ENCODE measurements around the gene MBD6. TPM values are rescaled to one million over a fixed set of nuclear protein-coding genes. Genes with fewer than 3 reads are reported as not detected.
A peak's percentile ranks its signal among the peaks of the same experiment; 100 is the strongest.

MBD6 gene
- total and polyA plus RNA-seq, 4 experiments from 2014 or later, result 0.16 to 103 (median 50.0) TPM

- Mint-ChIP-seq H3K9me3 (peaks cover 0 to 3% (median 0%) of the 10 kb centered on the region in 8 donors), H3K4me1 (peaks cover 35 to 61% (median 46%) of the 10 kb centered on the region in 4 donors), H3K4me3 (peak overlapping the region; percentile 87 to 97 (median 93)), H3K27ac (peak overlapping the region; percentile 92 to 99 (median 94)), H3K27me3 (peaks cover 0 to 2% of the 10 kb centered on the region in 2 donors), H3K36me3 (peaks cover 8 to 55% of the 10 kb centered on the region in 2 donors)
- H3K27me3 ChIP-seq (ENCODE audit: insufficient read depth, low read length), result no peaks in the 10 kb centered on the region
- intact Hi-C loops (cut with micrococcal nuclease), result loop anchor here (1.0 to 5.0 kb wide), 4 partner anchors 60 to 170 kb away; partner anchors contain the start of gene ARHGEF25
- peak overlapping the region; percentile 37 to 49 for H3K4me3 ChIP-seq (ENCODE audit: low read length in 2 of 2)
- H3K27ac ChIP-seq (ENCODE audit: low read depth, low read length), result peak overlapping the region; percentile 96
- H3K36me3 ChIP-seq (ENCODE audit: insufficient read depth, low read length), result peaks cover 15% of the 10 kb centered on the region
- DNase-seq, result peak in 1 of 5 donors; percentile 77
- ChIA-PET POLR2A (ENCODE audit: partially characterized antibody) (interaction anchor here (0.6 to 2.4 kb wide), 8 partner anchors 10 to 1398 kb away, joined by 3 to 16 read pairs (median 5); partner anchors contain the start of genes ARHGAP9, DCTN2 and TSPAN31), CTCF (ENCODE audit: partially characterized antibody) (interaction anchor here (1.2 to 1.8 kb wide), 3 partner anchors 24 to 64 kb away, joined by 3 to 9 read pairs (median 3); partner anchors contain the start of genes DCTN2 and GLI1)
- peaks cover 59% of the 10 kb centered on the region for H3K4me1 ChIP-seq (ENCODE audit: insufficient read depth, low read length)
- no peaks in the 10 kb centered on the region for H3K9me3 ChIP-seq (ENCODE audit: control insufficient read depth in 1 of 2, low read length in 2 of 2)
Measured at GRCh38 chr12:57522887-57523705, 472 bp downstream of the MBD6 start.

GRCh38 chr12:57523706-57524614, 1.3 kb downstream of the MBD6 start:
- peak in 3 of 5 donors; percentile 7 to 58 (median 10) for DNase-seq
- H3K36me3 Mint-ChIP-seq, result peaks cover 4 to 62% of the 10 kb centered on the region in 2 donors

GRCh38 chr12:57524814-57525614, 2.4 kb downstream of the MBD6 start:
- H3K4me1 ChIP-seq (ENCODE audit: insufficient read depth, low read length), result peaks cover 42% of the 10 kb centered on the region
- peaks cover 24 to 46% (median 32%) of the 10 kb centered on the region in 4 donors for H3K4me1 Mint-ChIP-seq
- H3K36me3 Mint-ChIP-seq, result peaks cover 4 to 65% of the 10 kb centered on the region in 2 donors

More at GRCh38 chr12:57523706-57524614, 1.3 kb downstream of the MBD6 start:
- intact Hi-C loops (cut with micrococcal nuclease), result loop anchor here (2.0 to 5.0 kb wide), 2 partner anchors 88 to 169 kb away; partner anchors contain the start of gene ARHGEF25
- POLR2A ChIA-PET (ENCODE audit: partially characterized antibody), result interaction anchor here (1.0 to 2.4 kb wide), 10 partner anchors 9 to 226 kb away, joined by 3 to 16 read pairs (median 6); partner anchors contain the start of genes ARHGAP9, DCTN2, PIP4K2C and TSPAN31
- H3K9me3 ChIP-seq (ENCODE audit: control insufficient read depth in 1 of 2, low read length in 2 of 2), result no peaks in the 10 kb centered on the region
- H3K4me3 Mint-ChIP-seq, result peak overlapping the region; percentile 87 to 97 (median 93)
- peaks cover 0 to 3% (median 0%) of the 10 kb centered on the region in 8 donors for H3K9me3 Mint-ChIP-seq
- H3K27ac ChIP-seq (ENCODE audit: low read depth, low read length), result peak overlapping the region; percentile 96
- H3K27ac Mint-ChIP-seq, result peak overlapping the region; percentile 92 to 99 (median 94)
- peak overlapping the region; percentile 37 to 49 for H3K4me3 ChIP-seq (ENCODE audit: low read length in 2 of 2)
- peaks cover 30 to 52% (median 39%) of the 10 kb centered on the region in 4 donors for H3K4me1 Mint-ChIP-seq
- CTCF ChIA-PET (ENCODE audit: partially characterized antibody), result interaction anchor here (0.7 to 1.8 kb wide), 7 partner anchors 23 to 97 kb away, joined by 3 to 9 read pairs (median 3); partner anchors contain the start of genes DCTN2 and GLI1
- no peaks in the 10 kb centered on the region for H3K27me3 ChIP-seq (ENCODE audit: insufficient read depth, low read length)
- peaks cover 50% of the 10 kb centered on the region for H3K4me1 ChIP-seq (ENCODE audit: insufficient read depth, low read length)
- peaks cover 23% of the 10 kb centered on the region for H3K36me3 ChIP-seq (ENCODE audit: insufficient read depth, low read length)
- H3K27me3 Mint-ChIP-seq, result peaks cover 0 to 2% of the 10 kb centered on the region in 2 donors

GRCh38 chr12:57525615-57526383, 3.2 kb downstream of the MBD6 start:
- H3K4me1 ChIP-seq (ENCODE audit: insufficient read depth, low read length), result peaks cover 41% of the 10 kb centered on the region
- H3K27ac ChIP-seq (ENCODE audit: low read depth, low read length), result no peak overlapping the region
- H3K27me3 Mint-ChIP-seq, result peaks cover 0 to 2% of the 10 kb centered on the region in 2 donors
- no peak for DNase-seq
- H3K36me3 ChIP-seq (ENCODE audit: insufficient read depth, low read length), result peaks cover 39% of the 10 kb centered on the region
- no peaks in the 10 kb centered on the region for H3K27me3 ChIP-seq (ENCODE audit: insufficient read depth, low read length)
- H3K9me3 ChIP-seq (ENCODE audit: control insufficient read depth in 1 of 2, low read length in 2 of 2), result no peaks in the 10 kb centered on the region
- no peak overlapping the region for H3K4me3 ChIP-seq (ENCODE audit: low read length in 2 of 2)
- peaks cover 0 to 3% (median 0%) of the 10 kb centered on the region in 8 donors for H3K9me3 Mint-ChIP-seq
- CTCF ChIA-PET (ENCODE audit: partially characterized antibody), result interaction anchor here (0.5 to 1.6 kb wide), 2 partner anchors 63 to 1263 kb away, joined by 4 to 6 read pairs; no protein-coding TSS in a partner anchor
- H3K36me3 Mint-ChIP-seq, result peaks cover 4 to 67% of the 10 kb centered on the region in 2 donors
- peak overlapping the region in 2 of 8 donors; percentile 17 to 43 for H3K4me3 Mint-ChIP-seq
- peak overlapping the region in 3 of 7 donors; percentile 51 to 99 (median 57) for H3K27ac Mint-ChIP-seq
- POLR2A ChIA-PET (ENCODE audit: partially characterized antibody), result interaction anchor here (1.1 to 1.5 kb wide), 2 partner anchors 13 to 15 kb away, joined by 3 to 6 read pairs; no protein-coding TSS in a partner anchor
- peaks cover 22 to 39% (median 30%) of the 10 kb centered on the region in 4 donors for H3K4me1 Mint-ChIP-seq
- intact Hi-C loops (cut with micrococcal nuclease), result no loop called here

More at GRCh38 chr12:57524814-57525614, 2.4 kb downstream of the MBD6 start:
- Mint-ChIP-seq H3K27me3 (peaks cover 0 to 2% of the 10 kb centered on the region in 2 donors), H3K4me3 (peak overlapping the region in 5 of 8 donors; percentile 17 to 97 (median 90)), H3K9me3 (peaks cover 0 to 3% (median 0%) of the 10 kb centered on the region in 8 donors), H3K27ac (peak overlapping the region in 6 of 7 donors; percentile 52 to 99 (median 94))
- Histone ChIP-seq H3K27ac (ENCODE audit: low read depth, low read length) (peak overlapping the region; percentile 96), H3K27me3 (ENCODE audit: insufficient read depth, low read length) (no peaks in the 10 kb centered on the region), H3K36me3 (ENCODE audit: insufficient read depth, low read length) (peaks cover 31% of the 10 kb centered on the region), H3K9me3 (ENCODE audit: control insufficient read depth in 1 of 2, low read length in 2 of 2) (no peaks in the 10 kb centered on the region), H3K4me3 (ENCODE audit: low read length in 2 of 2) (no peak overlapping the region)
- ChIA-PET POLR2A (ENCODE audit: partially characterized antibody) (interaction anchor here (1.1 to 2.4 kb wide), 8 partner anchors 14 to 225 kb away, joined by 3 to 16 read pairs (median 6); partner anchors contain the start of genes ARHGAP9, DCTN2 and PIP4K2C), CTCF (ENCODE audit: partially characterized antibody) (interaction anchor here (0.7 to 1.8 kb wide), 5 partner anchors 48 to 96 kb away, joined by 3 to 9 read pairs (median 3); partner anchors contain the start of gene GLI1)
- DNase-seq, result no peak
- intact Hi-C loops (cut with micrococcal nuclease), result loop anchor here (5.0 kb wide), 1 partner anchor 87 kb away; the partner anchor contains the start of gene ARHGEF25

GRCh38 chr12:57526477-57527126, 4.0 kb downstream of the MBD6 start:
- Mint-ChIP-seq H3K27me3 (peaks cover 0 to 2% of the 10 kb centered on the region in 2 donors), H3K9me3 (peaks cover 0 to under 1% (median 0%) of the 10 kb centered on the region in 8 donors), H3K27ac (peak overlapping the region in 3 of 7 donors; percentile 15 to 77 (median 32)), H3K4me1 (peaks cover 20 to 31% (median 25%) of the 10 kb centered on the region in 4 donors), H3K4me3 (no peak overlapping the region), H3K36me3 (peaks cover 5 to 72% of the 10 kb centered on the region in 2 donors)
- H3K27me3 ChIP-seq (ENCODE audit: insufficient read depth, low read length), result no peaks in the 10 kb centered on the region
- CTCF ChIA-PET (ENCODE audit: partially characterized antibody), result interaction anchor here (0.5 to 1.6 kb wide), 5 partner anchors 39 to 1264 kb away, joined by 3 to 6 read pairs (median 4); partner anchors contain the start of gene GLI1
- peaks cover 44% of the 10 kb centered on the region for H3K36me3 ChIP-seq (ENCODE audit: insufficient read depth, low read length)
- H3K27ac ChIP-seq (ENCODE audit: low read depth, low read length), result no peak overlapping the region
- H3K9me3 ChIP-seq (ENCODE audit: control insufficient read depth in 1 of 2, low read length in 2 of 2), result no peaks in the 10 kb centered on the region
- no peak for DNase-seq
- POLR2A ChIA-PET (ENCODE audit: partially characterized antibody), result interaction anchor here (1.5 kb wide), 1 partner anchor 12 kb away, joined by 6 read pairs; no protein-coding TSS in a partner anchor
- intact Hi-C loops (cut with micrococcal nuclease), result no loop called here
- no peak overlapping the region for H3K4me3 ChIP-seq (ENCODE audit: low read length in 2 of 2)
- peaks cover 33% of the 10 kb centered on the region for H3K4me1 ChIP-seq (ENCODE audit: insufficient read depth, low read length)
